ENCODE data around the gene FSCN2. TPM values are rescaled to one million over a fixed set of nuclear protein-coding genes. Genes with fewer than 3 reads are reported as not detected.

Gene FSCN2
- total and polyA plus RNA-seq, 4 donors = 0.89 to 3.1 (median 1.6) TPM

DNA sequence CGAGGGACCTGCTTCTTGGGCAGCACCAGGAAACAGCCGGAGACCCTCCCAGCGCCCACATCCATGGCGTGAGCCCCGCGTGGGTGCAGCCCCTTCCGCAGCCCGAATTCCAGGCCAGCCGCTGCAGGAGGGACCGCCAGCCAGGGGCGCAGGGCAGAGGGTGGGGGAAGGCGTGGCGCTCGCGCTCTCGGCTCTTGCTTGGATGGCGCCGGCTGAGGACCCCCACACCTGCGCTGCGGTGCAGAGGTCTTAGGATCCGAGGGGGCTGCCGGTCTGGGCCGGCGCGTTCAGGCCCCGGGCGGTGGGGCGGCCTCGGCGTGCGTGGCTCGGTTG is 44.3 kb upstream of the FSCN2 start:
- 8% methylated on average over 32 of the region's 32 CpGs for WGBS (ENCODE audit: insufficient coverage)
- no peak for DNase-seq (ENCODE audit: low read depth in 4 of 6, low spot score in 6 of 6)
- peaks cover 66% of the 10 kb centered on the region for H3K4me1 ChIP-seq (ENCODE audit: control insufficient read depth, insufficient read depth, low read length)
- H3K36me3 ChIP-seq (ENCODE audit: control insufficient read depth, insufficient read depth, low read length) = no peaks in the 10 kb centered on the region
- no peak overlapping the region for H3K27ac ChIP-seq (ENCODE audit: low read depth, low read length)
- H3K4me3 ChIP-seq (ENCODE audit: low read depth, low read length) = peak overlapping the region; percentile 35
- peaks cover 5% of the 10 kb centered on the region for H3K27me3 ChIP-seq (ENCODE audit: control insufficient read depth, insufficient read depth, low read length)
- H3K9me3 ChIP-seq (ENCODE audit: control insufficient read depth, insufficient read depth, low read length) = no peaks in the 10 kb centered on the region

DNA sequence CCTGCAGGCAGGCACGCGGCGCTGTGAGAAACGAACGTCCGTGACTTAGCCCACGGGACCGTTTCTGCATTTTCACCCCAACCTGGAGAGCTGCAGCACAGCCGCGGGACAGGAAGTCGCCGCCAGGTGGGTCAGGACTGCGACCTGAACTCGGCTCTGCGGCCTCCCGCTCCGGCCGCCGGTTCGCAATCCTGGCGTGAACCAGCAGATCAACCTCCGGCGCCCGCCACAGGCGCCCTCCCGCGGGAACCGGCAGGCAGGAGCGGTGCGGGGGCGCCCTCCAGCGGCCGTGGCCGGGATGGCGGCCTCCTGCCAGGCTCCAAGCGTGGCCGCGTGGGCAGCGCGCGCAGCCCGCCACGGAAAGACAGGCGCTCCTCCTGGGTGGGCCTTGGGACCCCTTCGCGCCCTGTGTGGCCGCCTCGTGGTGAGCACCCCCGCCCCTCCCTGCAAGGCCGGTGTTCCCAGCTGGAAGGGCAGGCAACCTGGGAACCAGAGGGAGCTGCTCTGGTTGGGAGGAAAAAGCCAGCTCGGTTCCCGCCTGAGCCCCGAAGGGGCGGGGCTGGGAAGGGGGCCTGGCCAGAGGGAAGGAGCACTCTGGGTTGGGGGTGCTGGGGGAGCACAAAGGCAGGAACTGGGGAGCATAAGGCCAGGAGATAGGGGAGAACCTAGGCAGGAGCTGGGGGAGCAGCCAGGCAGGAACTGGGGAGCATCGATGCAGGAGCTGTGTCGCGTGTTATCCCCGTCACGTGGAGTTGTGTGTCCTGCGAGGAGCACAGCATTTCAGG is 43.8 kb upstream of the FSCN2 start:
- H3K27me3 ChIP-seq (ENCODE audit: control insufficient read depth, insufficient read depth, low read length) = peaks cover 5% of the 10 kb centered on the region
- peak in 4 of 6 donors; percentile 77 to 95 (median 88) for DNase-seq (ENCODE audit: low read depth in 4 of 6, low spot score in 6 of 6)
- H3K9me3 ChIP-seq (ENCODE audit: control insufficient read depth, insufficient read depth, low read length) = no peaks in the 10 kb centered on the region
- no peak overlapping the region for H3K27ac ChIP-seq (ENCODE audit: low read depth, low read length)
- H3K36me3 ChIP-seq (ENCODE audit: control insufficient read depth, insufficient read depth, low read length) = no peaks in the 10 kb centered on the region
- H3K4me1 ChIP-seq (ENCODE audit: control insufficient read depth, insufficient read depth, low read length) = peaks cover 71% of the 10 kb centered on the region
- 5% methylated on average over 60 of the region's 60 CpGs for WGBS (ENCODE audit: insufficient coverage)
- peak overlapping the region; percentile 35 for H3K4me3 ChIP-seq (ENCODE audit: low read depth, low read length)

DNA sequence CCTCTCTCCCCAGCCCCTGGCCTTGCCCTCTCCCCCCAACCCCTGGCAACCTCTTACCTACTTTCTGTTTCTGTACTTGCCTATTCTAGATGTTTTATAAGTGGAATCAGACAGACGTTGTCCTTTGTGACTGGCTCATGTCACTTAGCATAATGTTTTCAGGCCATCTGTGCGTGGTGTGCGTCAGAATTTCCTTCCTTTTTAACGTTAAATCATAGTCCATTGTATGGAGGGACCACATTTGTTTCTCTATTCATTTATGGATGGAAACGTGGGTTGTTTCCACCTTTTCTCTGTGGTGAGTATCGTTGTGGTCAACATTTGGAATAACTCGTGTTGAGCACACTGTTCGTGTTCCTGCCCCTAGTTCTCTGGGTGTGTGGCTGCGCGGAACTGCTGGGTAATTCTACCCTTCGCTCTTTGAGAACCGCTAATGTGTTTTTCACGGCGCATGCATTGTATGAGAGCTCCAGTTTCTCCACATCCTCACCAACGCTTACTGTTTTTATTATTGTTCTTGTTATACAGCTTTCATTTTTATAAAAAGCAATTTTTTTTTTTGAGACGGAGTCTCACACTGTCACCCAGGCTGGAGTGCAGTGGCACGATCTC is 41.9 kb upstream of the FSCN2 start:
- H3K27ac ChIP-seq (ENCODE audit: low read depth, low read length) = no peak overlapping the region
- peaks cover 70% of the 10 kb centered on the region for H3K4me1 ChIP-seq (ENCODE audit: control insufficient read depth, insufficient read depth, low read length)
- H3K4me3 ChIP-seq (ENCODE audit: low read depth, low read length) = no peak overlapping the region
- DNase-seq (ENCODE audit: low read depth in 4 of 6, low spot score in 6 of 6) = no peak
- H3K9me3 ChIP-seq (ENCODE audit: control insufficient read depth, insufficient read depth, low read length) = no peaks in the 10 kb centered on the region
- H3K27me3 ChIP-seq (ENCODE audit: control insufficient read depth, insufficient read depth, low read length) = no peaks in the 10 kb centered on the region
- no peaks in the 10 kb centered on the region for H3K36me3 ChIP-seq (ENCODE audit: control insufficient read depth, insufficient read depth, low read length)
- WGBS (ENCODE audit: insufficient coverage) = 51% methylated on average over 8 of the region's 17 CpGs

DNA sequence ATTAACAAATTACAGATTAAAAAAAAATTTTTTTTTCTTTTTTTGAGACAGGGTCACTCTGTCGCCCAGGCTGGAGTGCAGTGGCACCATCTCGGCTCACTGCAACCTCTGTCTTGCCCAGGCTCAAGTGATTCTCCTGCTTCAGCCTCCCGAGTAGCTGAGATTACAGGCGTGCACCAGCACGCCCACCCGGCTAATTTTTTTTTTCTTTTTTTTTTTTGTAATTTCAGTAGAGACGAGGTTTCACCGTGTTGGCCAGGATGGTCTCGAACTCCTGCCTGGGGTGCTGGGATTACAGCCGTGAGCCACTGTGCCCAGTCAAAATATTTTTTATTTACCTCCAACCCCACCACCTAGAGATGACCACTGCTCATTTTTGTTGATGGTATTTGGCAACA is 41.1 kb upstream of the FSCN2 start:
- Histone ChIP-seq H3K27ac (ENCODE audit: low read depth, low read length) (no peak overlapping the region), H3K9me3 (ENCODE audit: control insufficient read depth, insufficient read depth, low read length) (no peaks in the 10 kb centered on the region), H3K4me3 (ENCODE audit: low read depth, low read length) (peak overlapping the region; percentile 28), H3K4me1 (ENCODE audit: control insufficient read depth, insufficient read depth, low read length) (peaks cover 70% of the 10 kb centered on the region), H3K27me3 (ENCODE audit: control insufficient read depth, insufficient read depth, low read length) (no peaks in the 10 kb centered on the region), H3K36me3 (ENCODE audit: control insufficient read depth, insufficient read depth, low read length) (no peaks in the 10 kb centered on the region)
- 94% methylated on average over 6 of the region's 10 CpGs for WGBS (ENCODE audit: insufficient coverage)
- DNase-seq (ENCODE audit: low read depth in 4 of 6, low spot score in 6 of 6) = no peak

DNA sequence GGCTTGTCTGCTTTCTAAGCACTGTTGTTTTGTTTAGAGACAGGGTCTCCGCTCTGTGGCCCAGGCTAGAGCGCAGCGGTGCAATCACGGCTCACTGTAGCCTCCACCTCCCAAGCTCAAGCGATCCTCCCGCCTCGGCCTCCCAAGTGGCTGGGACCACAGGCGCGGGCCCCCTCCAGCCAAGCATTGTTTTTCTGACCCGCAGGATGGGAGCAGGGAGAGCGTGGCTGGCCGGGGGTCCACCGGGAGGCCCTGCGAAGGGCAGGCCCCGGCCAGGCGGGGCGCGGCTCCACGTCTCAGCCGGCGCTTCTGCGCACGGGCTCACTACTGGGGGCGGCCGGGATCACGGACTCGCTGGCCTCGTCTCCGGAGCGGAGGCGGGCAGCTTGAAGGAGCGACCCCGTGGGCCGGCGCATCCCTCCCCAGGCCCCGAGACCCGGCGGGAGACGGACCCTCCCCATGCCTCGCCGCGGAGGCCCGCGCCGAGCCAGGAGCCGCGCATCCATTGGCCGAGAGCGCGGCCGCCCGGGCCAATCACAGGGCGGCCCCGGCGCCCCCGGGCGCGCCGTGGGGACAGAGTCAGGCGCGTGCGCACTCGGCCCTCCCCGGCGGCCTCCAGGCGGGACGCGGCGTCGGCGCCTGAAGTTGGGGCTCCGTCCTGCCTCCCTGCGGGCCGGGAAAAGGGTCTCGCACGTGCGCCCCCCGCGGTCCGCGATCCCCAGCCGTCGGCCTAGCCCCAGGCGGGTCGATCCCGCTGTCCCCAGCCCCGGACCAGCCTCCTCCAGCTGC is 40.5 kb upstream of the FSCN2 start:
- H3K4me1 ChIP-seq (ENCODE audit: control insufficient read depth, insufficient read depth, low read length) = peaks cover 66% of the 10 kb centered on the region
- peak overlapping the region; percentile 35 for H3K4me3 ChIP-seq (ENCODE audit: low read depth, low read length)
- H3K36me3 ChIP-seq (ENCODE audit: control insufficient read depth, insufficient read depth, low read length) = no peaks in the 10 kb centered on the region
- H3K27me3 ChIP-seq (ENCODE audit: control insufficient read depth, insufficient read depth, low read length) = no peaks in the 10 kb centered on the region
- peak overlapping the region; percentile 47 for H3K27ac ChIP-seq (ENCODE audit: low read depth, low read length)
- DNase-seq (ENCODE audit: low read depth in 4 of 6, low spot score in 6 of 6) = peak in 4 of 6 donors; percentile 63 to 95 (median 86)
- no peaks in the 10 kb centered on the region for H3K9me3 ChIP-seq (ENCODE audit: control insufficient read depth, insufficient read depth, low read length)
- WGBS (ENCODE audit: insufficient coverage) = 2% methylated on average over 80 of the region's 87 CpGs

DNA sequence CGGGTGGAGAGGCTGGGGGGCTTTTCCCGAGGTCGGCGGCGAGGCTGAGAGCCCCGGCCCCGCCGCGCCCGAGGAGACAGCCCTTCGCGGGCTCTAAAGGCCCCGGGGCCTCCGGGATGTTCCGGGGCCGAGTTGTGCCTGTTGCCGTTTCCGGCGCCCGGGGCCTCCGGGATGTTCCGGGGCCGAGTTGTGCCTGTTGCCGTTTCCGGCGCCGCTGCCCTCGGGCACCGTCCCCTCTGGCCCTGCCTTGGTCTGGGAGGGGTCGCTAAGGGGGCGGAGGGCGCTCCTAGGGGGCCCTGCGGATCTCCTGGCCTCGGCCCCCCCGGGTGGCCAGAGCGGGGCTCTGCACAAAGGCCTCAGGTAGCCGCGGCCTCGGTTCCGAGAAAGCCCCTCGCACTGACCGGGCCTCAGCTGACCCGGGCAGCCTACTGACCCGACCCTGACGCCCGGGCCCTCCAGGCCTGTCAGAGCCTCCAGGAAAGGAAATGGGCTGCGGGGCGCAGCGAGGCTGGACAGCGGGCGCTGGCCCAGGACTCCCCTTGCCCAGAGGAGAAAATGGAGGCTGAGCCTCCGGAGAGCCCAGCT is 39.8 kb upstream of the FSCN2 start:
- DNase-seq (ENCODE audit: low read depth in 4 of 6, low spot score in 6 of 6) = no peak
- peak overlapping the region; percentile 47 for H3K27ac ChIP-seq (ENCODE audit: low read depth, low read length)
- peak overlapping the region; percentile 35 for H3K4me3 ChIP-seq (ENCODE audit: low read depth, low read length)
- peaks cover 59% of the 10 kb centered on the region for H3K4me1 ChIP-seq (ENCODE audit: control insufficient read depth, insufficient read depth, low read length)
- 13% methylated on average over 44 of the region's 52 CpGs for WGBS (ENCODE audit: insufficient coverage)
- H3K9me3 ChIP-seq (ENCODE audit: control insufficient read depth, insufficient read depth, low read length) = no peaks in the 10 kb centered on the region
- H3K36me3 ChIP-seq (ENCODE audit: control insufficient read depth, insufficient read depth, low read length) = no peaks in the 10 kb centered on the region
- no peaks in the 10 kb centered on the region for H3K27me3 ChIP-seq (ENCODE audit: control insufficient read depth, insufficient read depth, low read length)

DNA sequence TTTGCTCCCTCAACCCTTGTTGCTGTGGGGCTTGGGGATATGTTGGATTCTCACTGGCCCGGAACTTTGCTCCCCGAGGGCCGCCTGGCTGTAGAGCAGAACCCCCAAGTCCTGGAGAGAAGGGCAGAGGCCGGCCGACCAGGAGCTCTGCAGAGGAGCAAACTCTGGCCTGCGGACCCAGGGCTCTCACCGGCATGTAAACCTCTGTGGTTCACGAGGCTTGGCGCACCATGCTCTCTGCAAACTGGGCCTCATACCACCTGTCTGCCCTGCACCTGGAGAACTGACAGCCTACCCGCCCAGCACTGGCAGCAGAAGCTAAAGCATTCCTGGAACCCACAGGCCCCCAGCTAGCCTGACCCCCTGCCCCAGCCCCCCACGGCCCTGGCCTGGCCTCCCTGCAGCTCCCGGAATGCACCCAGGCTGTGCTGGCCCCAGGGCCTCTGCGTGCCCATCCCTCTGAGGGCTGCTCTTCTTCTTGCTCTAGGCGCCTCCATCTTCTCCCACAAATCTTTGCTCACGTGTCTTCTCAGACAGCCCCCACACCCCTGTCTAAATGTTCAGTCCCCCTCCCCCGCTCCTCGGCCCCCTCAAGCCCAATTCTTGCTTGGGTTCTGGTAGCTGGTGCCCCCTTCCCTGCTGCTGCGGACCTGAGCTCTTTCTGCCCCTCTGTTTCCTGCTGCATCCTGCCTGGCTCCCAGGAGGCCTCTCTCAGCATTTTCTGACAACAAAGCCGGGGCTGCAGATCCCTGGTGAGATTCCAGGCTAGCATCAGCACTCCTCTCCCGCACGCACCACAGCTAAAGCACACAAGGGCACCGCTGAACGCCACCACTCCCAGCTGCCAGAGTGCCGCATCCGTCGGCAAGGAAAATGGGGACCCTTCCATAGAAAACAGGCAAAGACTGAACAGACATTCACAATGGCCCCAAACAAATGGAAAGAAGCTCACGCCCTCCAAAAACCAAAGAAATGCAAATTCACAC is 38.9 kb upstream of the FSCN2 start:
- DNase-seq (ENCODE audit: low read depth in 4 of 6, low spot score in 6 of 6) = peak in 2 of 6 donors; percentile 49 to 82
- H3K4me1 ChIP-seq (ENCODE audit: control insufficient read depth, insufficient read depth, low read length) = peaks cover 51% of the 10 kb centered on the region

DNA sequence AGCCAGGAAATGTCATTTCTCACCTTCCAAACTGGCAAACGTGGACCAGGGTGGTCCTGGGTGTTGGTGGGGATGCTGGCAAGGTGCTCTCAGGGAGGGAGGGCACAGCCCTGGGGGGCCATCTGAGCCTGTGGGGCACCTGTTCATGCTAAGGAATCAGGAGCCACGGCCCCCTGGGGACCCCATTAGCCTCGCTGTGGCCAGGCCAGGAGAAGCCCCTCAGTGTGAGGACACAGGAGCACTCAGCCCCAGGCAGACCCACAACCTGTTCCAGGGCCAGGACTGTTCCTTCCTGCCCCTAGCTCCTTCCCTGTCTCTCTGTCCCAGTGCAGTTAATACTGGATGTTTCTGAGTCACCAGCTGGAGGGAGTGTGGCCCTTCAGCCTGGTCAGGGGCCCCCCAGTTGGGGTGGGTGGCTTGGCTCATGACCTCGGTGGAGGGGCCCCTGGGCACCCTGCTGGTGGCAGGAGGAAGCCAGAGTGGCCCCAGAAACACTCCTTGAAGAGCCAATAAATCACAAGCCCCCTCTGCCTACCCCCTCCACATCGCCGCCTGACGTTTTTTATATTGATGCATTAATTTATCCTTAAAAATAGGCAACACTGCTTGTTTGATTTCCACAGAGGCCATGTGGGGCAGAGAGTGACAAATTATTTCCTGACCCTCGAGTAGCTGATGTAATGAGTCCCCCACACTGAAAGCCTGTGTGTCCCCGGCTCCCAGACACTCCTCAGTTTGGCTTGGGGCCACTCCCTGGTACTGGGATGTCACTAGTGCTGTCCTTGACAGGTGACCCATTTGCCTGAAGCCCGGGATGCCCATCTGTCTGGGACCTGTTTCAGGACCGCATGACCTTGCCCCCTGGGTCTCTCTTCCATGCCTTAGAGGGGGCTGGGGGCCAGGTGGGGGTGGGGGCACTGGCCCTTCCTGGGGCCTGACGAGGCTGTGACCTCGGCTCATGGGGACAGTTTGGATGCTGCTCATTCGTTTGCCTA is 37.9 kb upstream of the FSCN2 start:
- no peak overlapping the region for H3K27ac ChIP-seq (ENCODE audit: low read depth, low read length)
- H3K4me3 ChIP-seq (ENCODE audit: low read depth, low read length) = no peak overlapping the region
- H3K4me1 ChIP-seq (ENCODE audit: control insufficient read depth, insufficient read depth, low read length) = peaks cover 50% of the 10 kb centered on the region
- H3K27me3 ChIP-seq (ENCODE audit: control insufficient read depth, insufficient read depth, low read length) = no peaks in the 10 kb centered on the region
- DNase-seq (ENCODE audit: low read depth in 4 of 6, low spot score in 6 of 6) = no peak
- H3K36me3 ChIP-seq (ENCODE audit: control insufficient read depth, insufficient read depth, low read length) = no peaks in the 10 kb centered on the region
- 42% methylated on average over 11 of the region's 14 CpGs for WGBS (ENCODE audit: insufficient coverage)
- H3K9me3 ChIP-seq (ENCODE audit: control insufficient read depth, insufficient read depth, low read length) = no peaks in the 10 kb centered on the region

More for the DNA sequence above, 38.9 kb upstream of the FSCN2 start:
- Histone ChIP-seq H3K4me3 (ENCODE audit: low read depth, low read length) (no peak overlapping the region), H3K27ac (ENCODE audit: low read depth, low read length) (no peak overlapping the region), H3K27me3 (ENCODE audit: control insufficient read depth, insufficient read depth, low read length) (no peaks in the 10 kb centered on the region), H3K36me3 (ENCODE audit: control insufficient read depth, insufficient read depth, low read length) (no peaks in the 10 kb centered on the region), H3K9me3 (ENCODE audit: control insufficient read depth, insufficient read depth, low read length) (no peaks in the 10 kb centered on the region)
- 37% methylated on average over 26 of the region's 27 CpGs for WGBS (ENCODE audit: insufficient coverage)

All from spinal cord (tissue), 10 donors.